ENCODE results near the gene SF3A2.

- TF ChIP-seq POLR2A (IDR thresholded peaks at IDR 0.05) (no peak), CTCF (IDR thresholded peaks at IDR 0.05) (no peak)
These were observed 3.4 kb downstream of the SF3A2 start for GRCh38 chr19:2239771-2240770.
